ENCODE measurements around the gene TRIP4. TPM values are rescaled to one million over a fixed set of nuclear protein-coding genes. Genes with fewer than 3 reads are reported as not detected.
A peak's percentile ranks its signal among the peaks of the same experiment; 100 is the strongest.
"Not testable (repeated sequence)": the region's sequence is repeated elsewhere in the genome, so short reads cannot be mapped to it uniquely, and the experiment has no call there.

The TRIP4 gene
- total RNA-seq, 1 donor from 2014 or later: 20.7 TPM

- peaks cover 21% of the 10 kb centered on the region for H3K4me1 Mint-ChIP-seq (ENCODE audit: low read depth)
- peak within 1 kb of the TSS; percentile 95 for H3K27ac Mint-ChIP-seq
- peak; percentile 88 for DNase-seq (ENCODE audit: low spot score)
- no peaks in the 10 kb centered on the region for H3K27me3 Mint-ChIP-seq (ENCODE audit: low read depth)
- intact Hi-C loops (cut with micrococcal nuclease): loop anchor here (1.0 to 10.0 kb wide), 6 partner anchors 25 to 261 kb away; partner anchors contain the start of genes CIAO2A, PCLAF, PPIB and SNX1
- H3K36me3 Mint-ChIP-seq (ENCODE audit: low read depth): peaks cover 21% of the 10 kb centered on the region
- H3K9me3 Mint-ChIP-seq: no peaks in the 10 kb centered on the region
- peak within 1 kb of the TSS; percentile 95 for H3K4me3 Mint-ChIP-seq (ENCODE audit: low read depth)
Observed at GRCh38 chr15:64355944-64356709, 31.5 kb upstream of the TRIP4 start, which contains the start of gene CSNK1G1. TSS of gene CSNK1G1 (minus strand) at chr15:64356173. CDS start at chr15:64300499, 55,674 bp downstream.

GRCh38 chr15:64356710-64357040 lies 31.0 kb upstream of the TRIP4 start:
- no peaks in the 10 kb centered on the region for H3K27me3 Mint-ChIP-seq (ENCODE audit: low read depth)

GRCh38 chr15:64361259-64361658 lies 26.4 kb upstream of the TRIP4 start:
- Mint-ChIP-seq H3K36me3 (ENCODE audit: low read depth) (peaks cover 30% of the 10 kb centered on the region), H3K27me3 (ENCODE audit: low read depth) (no peaks in the 10 kb centered on the region), H3K27ac (no peak overlapping the region), H3K9me3 (no peaks in the 10 kb centered on the region), H3K4me1 (ENCODE audit: low read depth) (peaks cover 8% of the 10 kb centered on the region), H3K4me3 (ENCODE audit: low read depth) (no peak overlapping the region)
- intact Hi-C loops (cut with micrococcal nuclease): no loop called here
- DNase-seq (ENCODE audit: low spot score): no peak

More at GRCh38 chr15:64356710-64357040, 31.0 kb upstream of the TRIP4 start:
- intact Hi-C loops (cut with micrococcal nuclease): loop anchor here (1.0 to 10.0 kb wide), 6 partner anchors 25 to 262 kb away; partner anchors contain the start of genes CIAO2A, PCLAF, PPIB and SNX1
- DNase-seq (ENCODE audit: low spot score): no peak
- Mint-ChIP-seq H3K27ac (peak overlapping the region; percentile 95), H3K9me3 (no peaks in the 10 kb centered on the region), H3K4me1 (ENCODE audit: low read depth) (peaks cover 19% of the 10 kb centered on the region), H3K36me3 (ENCODE audit: low read depth) (peaks cover 22% of the 10 kb centered on the region), H3K4me3 (ENCODE audit: low read depth) (peak overlapping the region; percentile 95)

GRCh38 chr15:64369078-64369607 lies 18.5 kb upstream of the TRIP4 start:
- Mint-ChIP-seq H3K27ac (no peak overlapping the region), H3K4me3 (ENCODE audit: low read depth) (no peak overlapping the region), H3K36me3 (ENCODE audit: low read depth) (peaks cover 36% of the 10 kb centered on the region), H3K4me1 (ENCODE audit: low read depth) (peaks cover 11% of the 10 kb centered on the region), H3K27me3 (ENCODE audit: low read depth) (no peaks in the 10 kb centered on the region), H3K9me3 (no peaks in the 10 kb centered on the region)
- DNase-seq (ENCODE audit: low spot score): no peak
- intact Hi-C loops (cut with micrococcal nuclease): no loop called here

GRCh38 chr15:64371383-64371782 lies 16.3 kb upstream of the TRIP4 start:
- intact Hi-C loops (cut with micrococcal nuclease); H3K27me3 Mint-ChIP-seq (ENCODE audit: low read depth); H3K27ac Mint-ChIP-seq; H3K4me3 Mint-ChIP-seq (ENCODE audit: low read depth); H3K9me3 Mint-ChIP-seq; DNase-seq (ENCODE audit: low spot score): not testable (repeated sequence)
- Mint-ChIP-seq H3K4me1 (ENCODE audit: low read depth) (peaks cover 11% of the 10 kb centered on the region), H3K36me3 (ENCODE audit: low read depth) (peaks cover 39% of the 10 kb centered on the region)

GRCh38 chr15:64373360-64373759 lies 14.3 kb upstream of the TRIP4 start:
- Mint-ChIP-seq H3K4me3 (ENCODE audit: low read depth) (peak overlapping the region; percentile 38), H3K9me3 (no peaks in the 10 kb centered on the region), H3K36me3 (ENCODE audit: low read depth) (peaks cover 34% of the 10 kb centered on the region), H3K27me3 (ENCODE audit: low read depth) (no peaks in the 10 kb centered on the region), H3K27ac (peak overlapping the region; percentile 13), H3K4me1 (ENCODE audit: low read depth) (peaks cover 10% of the 10 kb centered on the region)
- intact Hi-C loops (cut with micrococcal nuclease): no loop called here
- no peak for DNase-seq (ENCODE audit: low spot score)

GRCh38 chr15:64379216-64379960 lies 8.2 kb upstream of the TRIP4 start:
- DNase-seq (ENCODE audit: low spot score): no peak
- H3K36me3 Mint-ChIP-seq (ENCODE audit: low read depth): peaks cover 23% of the 10 kb centered on the region
- peak overlapping the region; percentile 68 for H3K27ac Mint-ChIP-seq
- no peaks in the 10 kb centered on the region for H3K9me3 Mint-ChIP-seq
- intact Hi-C loops (cut with micrococcal nuclease): no loop called here
- peaks cover 16% of the 10 kb centered on the region for H3K4me1 Mint-ChIP-seq (ENCODE audit: low read depth)
- H3K4me3 Mint-ChIP-seq (ENCODE audit: low read depth): peak overlapping the region; percentile 89
- H3K27me3 Mint-ChIP-seq (ENCODE audit: low read depth): no peaks in the 10 kb centered on the region

GRCh38 chr15:64380130-64380870 lies 7.3 kb upstream of the TRIP4 start:
- Mint-ChIP-seq H3K27ac (peak overlapping the region; percentile 85), H3K4me3 (ENCODE audit: low read depth) (peak overlapping the region; percentile 89), H3K4me1 (ENCODE audit: low read depth) (peaks cover 16% of the 10 kb centered on the region), H3K36me3 (ENCODE audit: low read depth) (peaks cover 17% of the 10 kb centered on the region)
- not testable (repeated sequence) for DNase-seq (ENCODE audit: low spot score); H3K9me3 Mint-ChIP-seq; H3K27me3 Mint-ChIP-seq (ENCODE audit: low read depth)
- intact Hi-C loops (cut with micrococcal nuclease): loop anchor here (2.0 to 10.0 kb wide), 2 partner anchors 81 to 285 kb away; partner anchors contain the start of genes CIAO2A, SNX1 and ZNF609

GRCh38 chr15:64381000-64381751 lies 6.5 kb upstream of the TRIP4 start, which contains the start of gene PCLAF:
TSS of gene PCLAF (minus strand) at chr15:64381441. CDS start at chr15:64381371, 70 bp downstream.
- H3K4me1 Mint-ChIP-seq (ENCODE audit: low read depth): peaks cover 16% of the 10 kb centered on the region
- H3K4me3 Mint-ChIP-seq (ENCODE audit: low read depth): peak within 1 kb of the TSS; percentile 89
- no peaks in the 10 kb centered on the region for H3K27me3 Mint-ChIP-seq (ENCODE audit: low read depth)
- intact Hi-C loops (cut with micrococcal nuclease): loop anchor here (1.0 to 10.0 kb wide), 3 partner anchors 25 to 286 kb away; partner anchors contain the start of genes CIAO2A, CSNK1G1, SNX1 and ZNF609
- peak within 1 kb of the TSS; percentile 85 for H3K27ac Mint-ChIP-seq
- DNase-seq (ENCODE audit: low spot score): peak; percentile 93
- H3K9me3 Mint-ChIP-seq: no peaks in the 10 kb centered on the region
- peaks cover 13% of the 10 kb centered on the region for H3K36me3 Mint-ChIP-seq (ENCODE audit: low read depth)

- H3K27me3 Mint-ChIP-seq (ENCODE audit: low read depth): no peaks in the 10 kb centered on the region
- H3K27ac Mint-ChIP-seq: no peak overlapping the region
- H3K36me3 Mint-ChIP-seq (ENCODE audit: low read depth): peaks cover 16% of the 10 kb centered on the region
- no peak for DNase-seq (ENCODE audit: low spot score)
- no peaks in the 10 kb centered on the region for H3K9me3 Mint-ChIP-seq
- intact Hi-C loops (cut with micrococcal nuclease): loop anchor here (10.0 kb wide), 1 partner anchor 289 kb away; the partner anchor contains the start of genes CIAO2A and SNX1
- no peak overlapping the region for H3K4me3 Mint-ChIP-seq (ENCODE audit: low read depth)
- H3K4me1 Mint-ChIP-seq (ENCODE audit: low read depth): peaks cover 24% of the 10 kb centered on the region
Observed at GRCh38 chr15:64383760-64384159, 3.9 kb upstream of the TRIP4 start.

GRCh38 chr15:64386291-64386690 lies 1.3 kb upstream of the TRIP4 start:
- H3K27me3 Mint-ChIP-seq (ENCODE audit: low read depth): no peaks in the 10 kb centered on the region
- H3K36me3 Mint-ChIP-seq (ENCODE audit: low read depth): peaks cover 5% of the 10 kb centered on the region
- no peak overlapping the region for H3K27ac Mint-ChIP-seq
- intact Hi-C loops (cut with micrococcal nuclease): loop anchor here (5.0 to 10.0 kb wide), 2 partner anchors 56 to 291 kb away; partner anchors contain the start of genes CIAO2A and SNX1
- peaks cover 22% of the 10 kb centered on the region for H3K4me1 Mint-ChIP-seq (ENCODE audit: low read depth)
- H3K9me3 Mint-ChIP-seq: no peaks in the 10 kb centered on the region
- no peak overlapping the region for H3K4me3 Mint-ChIP-seq (ENCODE audit: low read depth)
- no peak for DNase-seq (ENCODE audit: low spot score)

Data from activated T-helper 2 cell treated with anti-CD3 and anti-CD28 coated beads, Interferon-gamma antibody, Interleukin-2, Interleukin-4, amounts not matched to agents 10 μg/mL and 5 μg/mL and 100 μg/mL, durations not matched to agents 14 hours and 24 hours and 36 hours (primary cell).